GM12878 (cell line): Measurements from ENCODE around the gene LTBP4. TPM values are rescaled to one million over a fixed set of nuclear protein-coding genes. Genes with fewer than 3 reads are reported as not detected.

Experiments
- ATAC-seq: fragments of 200-7000 bp; cut with Tn5 transposase; 3 replicates; pipeline ENCODE4 v1.9.1; 2020; ENCODE audit warnings: mild to moderate bottlenecking, moderate library complexity
- BruUV-seq: library from RNA; stranded (reverse); fragments of 400-500 nt; replicated peaks from 2 replicates; lab custom pipeline; 2021; lab: Mats Ljungman, UMichigan
- CTCF ChIA-PET: fragments of 300-600 bp; sonication (Branson Sonifier 250); formaldehyde crosslinking; extraction: SDS; loops from one replicate; lab custom pipeline; 2021; ENCODE audit warnings: inconsistent platforms; lab: Yijun Ruan, JAX
- POLR2A ChIA-PET: fragments of 350-600 bp; formaldehyde crosslinking; extraction: SDS; loops from one replicate; lab custom pipeline; 2021; ENCODE audit warnings: inconsistent platforms; lab: Charles Lee
- RAD21 ChIA-PET: fragments of 300-600 bp; sonication (Branson Sonifier 250); formaldehyde crosslinking; loops from one replicate; lab custom pipeline; 2023; ENCODE audit warnings: antibody characterized with exemption; ENCODE audit not compliant: unreplicated experiment; lab: Charles Lee
- SMC1A ChIA-PET: fragments of 300-600 bp; sonication (Branson Sonifier 250); formaldehyde crosslinking; loops from one replicate; lab custom pipeline; 2023; ENCODE audit not compliant: unreplicated experiment, uncharacterized antibody; lab: Charles Lee
- DNase-seq: peaks from one replicate; pipeline ENCODE4 v3.0.0-alpha.2; 2011; ENCODE audit warnings: low read depth, low spot score
- FAIRE-seq: peaks from 3 replicates; lab custom pipeline; 2011; peaks lifted over from hg19 to GRCh38; lab: Jason Lieb, UNC
- H2AFZ ChIP-seq: 2 replicates; pipeline ENCODE4 v1.6.0; 2011; ENCODE audit warnings: low read depth, low read length, control low read depth; ENCODE audit not compliant: control insufficient read depth
- H3K27ac ChIP-seq: 2 replicates; pipeline ENCODE4 v1.5.1; 2011; ENCODE audit warnings: control low read depth; ENCODE audit not compliant: control insufficient read depth, insufficient read depth
- H3K27me3 ChIP-seq, 2 experiments: replicated peaks in 1 of 2; 2 replicates each; pipeline versions ENCODE4 v1.6.0 to v1.6.1; 2011; ENCODE audit warnings: low read length in 1 of 2; ENCODE audit not compliant: control insufficient read depth in 2 of 2, insufficient read depth in 2 of 2
- H3K36me3 ChIP-seq, 2 experiments: 2 replicates each; pipeline ENCODE4 v1.5.1; 2011; ENCODE audit warnings: low read length in 1 of 2; ENCODE audit not compliant: control insufficient read depth in 2 of 2, insufficient read depth in 2 of 2
- H3K4me1 ChIP-seq: 2 replicates; pipeline ENCODE4 v1.6.1; 2011; ENCODE audit warnings: mild to moderate bottlenecking, low read length, moderate library complexity, mixed read lengths; ENCODE audit not compliant: control insufficient read depth, insufficient read depth
- H3K4me2 ChIP-seq: 2 replicates; pipeline ENCODE4 v1.6.0; 2011; ENCODE audit warnings: control low read depth; ENCODE audit not compliant: control insufficient read depth, insufficient read depth
- H3K4me3 ChIP-seq: fragments of 200-600 bp; sonication (generic); 2 replicates; pipeline ENCODE4 v1.5.1; 2016
- H3K79me2 ChIP-seq: 2 replicates; pipeline ENCODE4 v1.6.0; 2011; ENCODE audit warnings: low read length; ENCODE audit not compliant: control insufficient read depth, insufficient read depth
- H3K9ac ChIP-seq: 2 replicates; pipeline ENCODE4 v1.8.0; 2011; ENCODE audit warnings: low read length, control low read depth, mixed read lengths; ENCODE audit not compliant: control insufficient read depth, insufficient read depth
- H3K9me3 ChIP-seq: replicated peaks from 3 replicates; pipeline ENCODE4 v1.5.1; 2011; ENCODE audit warnings: mild to moderate bottlenecking, low read length; ENCODE audit not compliant: control insufficient read depth, insufficient read depth
- H4K20me1 ChIP-seq: 2 replicates; pipeline ENCODE4 v1.6.0; 2011; ENCODE audit not compliant: control insufficient read depth, insufficient read depth
- ASH2L ChIP-seq: fragments of 300-600, 200-600 bp; sonication (generic); IDR thresholded peaks from 2 replicates; pipeline ENCODE4 v1.6.1; 2017; ENCODE audit warnings: low read depth, mild to moderate bottlenecking, borderline replicate concordance
- BACH1 ChIP-seq: fragments of 450-650 bp; IDR thresholded peaks from 2 replicates; pipeline ENCODE4 v1.6.1; 2017; ENCODE audit warnings: mild to moderate bottlenecking, borderline replicate concordance
- BMI1 ChIP-seq: fragments of 450-650 bp; IDR thresholded peaks from 2 replicates; pipeline ENCODE4 v1.6.1; 2016; ENCODE audit warnings: mild to moderate bottlenecking, moderate library complexity, borderline replicate concordance
- EZH2 ChIP-seq: IDR thresholded peaks from 2 replicates; pipeline ENCODE4 v1.6.1; 2012; ENCODE audit warnings: low read depth, mild to moderate bottlenecking, control low read depth, inconsistent platforms, low read length, borderline replicate concordance; ENCODE audit not compliant: control insufficient read depth
- HDGF ChIP-seq: fragments of 450-650 bp; IDR thresholded peaks from 2 replicates; pipeline ENCODE4 v1.6.1; 2016; ENCODE audit warnings: antibody characterized with exemption
- SRF ChIP-seq, 2 experiments: IDR thresholded peaks; 2 replicates each; pipeline ENCODE4 v1.6.1; 2011; ENCODE audit warnings: low read depth in 2 of 2, low read length in 2 of 2, mild to moderate bottlenecking in 1 of 2, moderate library complexity in 1 of 2
- ZBED1 ChIP-seq: IDR thresholded peaks from 2 replicates; pipeline ENCODE4 v1.6.1; 2016; ENCODE audit warnings: borderline replicate concordance
- ZNF622 ChIP-seq: fragments of 450-650 bp; IDR thresholded peaks from 2 replicates; pipeline ENCODE4 v1.6.1; 2017; ENCODE audit warnings: mild to moderate bottlenecking, inconsistent platforms
- WGBS: methylation state at CpG from one replicate; pipeline ENCODE4 v1.1.6; 2016; ENCODE audit warnings: low lambda C conversion rate; ENCODE audit not compliant: insufficient replicate concordance, insufficient coverage; ENCODE audit errors: missing lambda C conversion rate; 5-methylcytosine and 5-hydroxymethylcytosine counted together
- in situ Hi-C: fragments of 300-500 bp; cut with MboI; formaldehyde crosslinking; loops from 9 replicates; pipeline ENCODE4 v1.14.3; 2018; ENCODE audit warnings: mixed read lengths
- intact Hi-C: fragments of 100-400 bp; cut with micrococcal nuclease; formaldehyde crosslinking; loops from one replicate; pipeline ENCODE4 v1.14.2; 2022; ENCODE audit not compliant: unreplicated experiment
- polyA plus RNA-seq, 11 experiments: library from polyadenylated mRNA; depleted of rRNA in 4 of 11; unstranded in 6 of 11; stranded (reverse) in 5 of 11; fragments of >200 nt; fragmentation: Nextera tagmentation in 4 of 11; fragmentation: Illumina TruSeq in 1 of 11; extraction: Ambion mirVana in 4 of 11; extraction: Trizol in 1 of 11; gene quantifications; 1 replicate in 1 of 11; 2 replicates in 10 of 11; pipeline versions ENCODE4 v1.2.1 to v1.2.3, GENCODE V29; 2011 to 2016; ENCODE audit warnings: inconsistent platforms in 2 of 11, missing spikeins in 2 of 11, low read depth in 1 of 11
- total RNA-seq, 4 experiments: library from RNA; depleted of rRNA in 3 of 4; stranded (reverse); fragments of >200 nt in 3 of 4; fragmentation: Illumina TruSeq in 1 of 4; extraction: Trizol in 1 of 4; gene quantifications; 2 replicates each; pipeline versions ENCODE4 v1.2.1 to v1.2.3, GENCODE V29; 2013 to 2021
- TF ChIP-seq, protein P1 (sequence below): fragments of 450-650 bp; formaldehyde crosslinking; IDR thresholded peaks from 2 replicates; pipeline ENCODE4 v1.4.0; 2022; ENCODE audit warnings: mild to moderate bottlenecking, moderate library complexity
- TF ChIP-seq, protein P2 (sequence below): IDR thresholded peaks from 2 replicates; pipeline ENCODE4 v1.6.1; 2011; ENCODE audit warnings: borderline replicate concordance, low read depth, mild to moderate bottlenecking, moderate library complexity, low read length; ENCODE audit not compliant: insufficient read depth, poor library complexity, severe bottlenecking
- TF ChIP-seq, protein P3 (sequence below): fragments of 450-650 bp; IDR thresholded peaks from 2 replicates; pipeline ENCODE4 v1.6.1; 2016; ENCODE audit warnings: mild to moderate bottlenecking, moderate library complexity, borderline replicate concordance

The LTBP4 gene
- total and polyA plus RNA-seq, 10 of the 15 experiments (the other 5 are each of a cell fraction or from before 2014, with no cell fraction given): 0.09 to 34.6 (median 8.5) TPM; not detected in 1

DNA sequence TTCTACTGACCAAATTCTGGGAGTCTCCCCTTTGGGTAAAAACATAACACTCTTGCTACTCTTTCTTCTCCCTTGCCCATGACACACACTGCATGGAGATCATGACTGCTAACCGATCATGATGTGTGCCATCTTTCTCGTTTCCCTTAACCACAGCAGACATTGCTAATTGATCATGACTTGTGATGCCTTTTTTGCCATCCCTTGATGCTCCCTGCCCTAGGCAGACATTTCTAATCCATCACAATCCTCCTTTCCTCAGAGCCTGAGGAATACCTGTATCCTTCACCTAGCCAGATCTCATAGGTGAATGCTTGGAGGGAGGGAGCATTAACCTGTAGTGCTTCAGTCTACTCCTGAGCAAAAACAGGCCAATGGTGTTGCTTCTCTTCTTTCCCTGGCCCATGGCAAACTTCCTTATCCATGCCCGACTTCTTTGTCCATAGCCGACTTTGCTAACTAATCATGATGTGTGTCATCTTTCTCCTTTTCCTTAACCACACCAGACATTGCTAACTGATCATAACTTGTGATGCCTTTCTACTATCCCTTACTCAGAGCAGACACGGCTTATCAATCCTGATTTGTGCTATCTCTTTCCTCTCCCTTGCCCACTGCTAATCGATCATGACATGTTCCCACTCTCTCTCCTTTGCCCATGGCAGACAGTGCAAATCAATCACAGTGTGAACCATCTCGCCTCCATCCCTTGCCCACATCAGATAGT is 71.6 kb downstream of the LTBP4 start:
- peaks cover 5% of the 10 kb centered on the region; the same call in 2 of the 3 replicates for H3K9me3 ChIP-seq
- H3K27me3 ChIP-seq: no peaks in the 10 kb centered on the region
- intact Hi-C loops (no loop called here), in situ Hi-C loops (no loop called here)
- no peak overlapping the region for H2AFZ ChIP-seq
- H3K9ac ChIP-seq: no peak overlapping the region
- H3K27ac ChIP-seq: no peak overlapping the region
- POLR2A ChIA-PET: no interaction called here
- DNase-seq (no peak), FAIRE-seq (no peak), ATAC-seq (no peak)
- SMC1A ChIA-PET: no interaction called here
- H3K4me2 ChIP-seq: no peak overlapping the region
- H3K4me3 ChIP-seq: no peak overlapping the region
- H4K20me1 ChIP-seq: no peaks in the 10 kb centered on the region
- WGBS: 76% methylated on average over 7 of the region's 7 CpGs
- H3K4me1 ChIP-seq: no peaks in the 10 kb centered on the region
- RAD21 ChIA-PET: no interaction called here
- BruUV-seq: no TSS peak
- H3K79me2 ChIP-seq: no peaks in the 10 kb centered on the region
- H3K36me3 ChIP-seq: peaks cover 2 to 8% of the 10 kb centered on the region in 2 experiments; a peak in 2 of 4 replicates
- CTCF ChIA-PET: no interaction called here
- no peak for TF ChIP-seq SRF (IDR thresholded peaks at IDR 0.05; ENCODE audit: low read depth in 2 of 2, low read length in 2 of 2)
- TF ChIP-seq BACH1: no peak
- no peak for TF ChIP-seq ASH2L
- TF ChIP-seq, protein P1, sequence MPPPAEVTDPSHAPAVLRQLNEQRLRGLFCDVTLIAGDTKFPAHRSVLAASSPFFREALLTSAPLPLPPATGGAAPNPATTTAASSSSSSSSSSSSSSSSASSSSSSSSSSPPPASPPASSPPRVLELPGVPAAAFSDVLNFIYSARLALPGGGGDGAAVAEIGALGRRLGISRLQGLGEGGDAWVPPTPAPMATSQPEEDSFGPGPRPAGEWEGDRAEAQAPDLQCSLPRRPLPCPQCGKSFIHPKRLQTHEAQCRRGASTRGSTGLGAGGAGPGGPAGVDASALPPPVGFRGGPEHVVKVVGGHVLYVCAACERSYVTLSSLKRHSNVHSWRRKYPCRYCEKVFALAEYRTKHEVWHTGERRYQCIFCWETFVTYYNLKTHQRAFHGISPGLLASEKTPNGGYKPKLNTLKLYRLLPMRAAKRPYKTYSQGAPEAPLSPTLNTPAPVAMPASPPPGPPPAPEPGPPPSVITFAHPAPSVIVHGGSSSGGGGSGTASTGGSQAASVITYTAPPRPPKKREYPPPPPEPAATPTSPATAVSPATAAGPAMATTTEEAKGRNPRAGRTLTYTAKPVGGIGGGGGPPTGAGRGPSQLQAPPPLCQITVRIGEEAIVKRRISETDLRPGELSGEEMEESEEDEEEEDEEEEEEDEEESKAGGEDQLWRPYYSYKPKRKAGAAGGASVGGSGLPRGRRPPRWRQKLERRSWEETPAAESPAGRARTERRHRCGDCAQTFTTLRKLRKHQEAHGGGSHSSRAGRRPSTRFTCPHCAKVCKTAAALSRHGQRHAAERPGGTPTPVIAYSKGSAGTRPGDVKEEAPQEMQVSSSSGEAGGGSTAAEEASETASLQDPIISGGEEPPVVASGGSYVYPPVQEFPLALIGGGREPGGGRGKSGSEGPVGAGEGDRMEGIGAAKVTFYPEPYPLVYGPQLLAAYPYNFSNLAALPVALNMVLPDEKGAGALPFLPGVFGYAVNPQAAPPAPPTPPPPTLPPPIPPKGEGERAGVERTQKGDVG: no peak
- TF ChIP-seq, protein P2, sequence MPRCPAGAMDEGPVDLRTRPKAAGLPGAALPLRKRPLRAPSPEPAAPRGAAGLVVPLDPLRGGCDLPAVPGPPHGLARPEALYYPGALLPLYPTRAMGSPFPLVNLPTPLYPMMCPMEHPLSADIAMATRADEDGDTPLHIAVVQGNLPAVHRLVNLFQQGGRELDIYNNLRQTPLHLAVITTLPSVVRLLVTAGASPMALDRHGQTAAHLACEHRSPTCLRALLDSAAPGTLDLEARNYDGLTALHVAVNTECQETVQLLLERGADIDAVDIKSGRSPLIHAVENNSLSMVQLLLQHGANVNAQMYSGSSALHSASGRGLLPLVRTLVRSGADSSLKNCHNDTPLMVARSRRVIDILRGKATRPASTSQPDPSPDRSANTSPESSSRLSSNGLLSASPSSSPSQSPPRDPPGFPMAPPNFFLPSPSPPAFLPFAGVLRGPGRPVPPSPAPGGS: no peak
- no peak for TF ChIP-seq ZBED1
- no peak for TF ChIP-seq ZNF622
- TF ChIP-seq, protein P3, sequence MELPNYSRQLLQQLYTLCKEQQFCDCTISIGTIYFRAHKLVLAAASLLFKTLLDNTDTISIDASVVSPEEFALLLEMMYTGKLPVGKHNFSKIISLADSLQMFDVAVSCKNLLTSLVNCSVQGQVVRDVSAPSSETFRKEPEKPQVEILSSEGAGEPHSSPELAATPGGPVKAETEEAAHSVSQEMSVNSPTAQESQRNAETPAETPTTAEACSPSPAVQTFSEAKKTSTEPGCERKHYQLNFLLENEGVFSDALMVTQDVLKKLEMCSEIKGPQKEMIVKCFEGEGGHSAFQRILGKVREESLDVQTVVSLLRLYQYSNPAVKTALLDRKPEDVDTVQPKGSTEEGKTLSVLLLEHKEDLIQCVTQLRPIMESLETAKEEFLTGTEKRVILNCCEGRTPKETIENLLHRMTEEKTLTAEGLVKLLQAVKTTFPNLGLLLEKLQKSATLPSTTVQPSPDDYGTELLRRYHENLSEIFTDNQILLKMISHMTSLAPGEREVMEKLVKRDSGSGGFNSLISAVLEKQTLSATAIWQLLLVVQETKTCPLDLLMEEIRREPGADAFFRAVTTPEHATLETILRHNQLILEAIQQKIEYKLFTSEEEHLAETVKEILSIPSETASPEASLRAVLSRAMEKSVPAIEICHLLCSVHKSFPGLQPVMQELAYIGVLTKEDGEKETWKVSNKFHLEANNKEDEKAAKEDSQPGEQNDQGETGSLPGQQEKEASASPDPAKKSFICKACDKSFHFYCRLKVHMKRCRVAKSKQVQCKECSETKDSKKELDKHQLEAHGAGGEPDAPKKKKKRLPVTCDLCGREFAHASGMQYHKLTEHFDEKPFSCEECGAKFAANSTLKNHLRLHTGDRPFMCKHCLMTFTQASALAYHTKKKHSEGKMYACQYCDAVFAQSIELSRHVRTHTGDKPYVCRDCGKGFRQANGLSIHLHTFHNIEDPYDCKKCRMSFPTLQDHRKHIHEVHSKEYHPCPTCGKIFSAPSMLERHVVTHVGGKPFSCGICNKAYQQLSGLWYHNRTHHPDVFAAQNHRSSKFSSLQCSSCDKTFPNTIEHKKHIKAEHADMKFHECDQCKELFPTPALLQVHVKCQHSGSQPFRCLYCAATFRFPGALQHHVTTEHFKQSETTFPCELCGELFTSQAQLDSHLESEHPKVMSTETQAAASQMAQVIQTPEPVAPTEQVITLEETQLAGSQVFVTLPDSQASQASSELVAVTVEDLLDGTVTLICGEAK: no peak
- no peak for TF ChIP-seq EZH2
- TF ChIP-seq HDGF: no peak
- TF ChIP-seq BMI1: no peak
